Renal pelvis (tissue), 4 donors: Measurements from ENCODE around the gene SCTR. TPM values are rescaled to one million over a fixed set of nuclear protein-coding genes. Genes with fewer than 3 reads are reported as not detected.

Source experiments
- DNase-seq: peaks from one replicate; pipeline ENCODE4 v3.0.0-alpha.2; 2013
- polyA plus RNA-seq, 3 donors: library from polyadenylated mRNA; unstranded; fragments of 120-200 nt; gene quantifications; one replicate each; pipeline ENCODE4 v1.2.1, GENCODE V29; 2013; ENCODE audit not compliant: insufficient read length in 3 of 3

The SCTR gene
- polyA plus RNA-seq, 3 donors = 8.2 to 21.3 (median 21.2) TPM

- no peak for DNase-seq
Measured at GRCh38 chr2:119488245-119489214, 35.8 kb downstream of the SCTR start.

- DNase-seq = peak; percentile 58
Measured at GRCh38 chr2:119487434-119488244, 36.6 kb downstream of the SCTR start.

GRCh38 chr2:119486886-119487285 is 37.4 kb downstream of the SCTR start:
- no peak for DNase-seq

GRCh38 chr2:119486196-119486827 is 38.0 kb downstream of the SCTR start:
- no peak for DNase-seq

- no peak for DNase-seq
Measured at GRCh38 chr2:119485336-119486110, 38.8 kb downstream of the SCTR start.

- no peak for DNase-seq
Measured at GRCh38 chr2:119484834-119485233, 39.4 kb downstream of the SCTR start.

GRCh38 chr2:119483896-119484718 is 40.2 kb downstream of the SCTR start:
- DNase-seq = no peak

- no peak for DNase-seq
Measured at GRCh38 chr2:119483395-119483753, 40.9 kb downstream of the SCTR start.

GRCh38 chr2:119482481-119483394 is 41.5 kb downstream of the SCTR start:
- no peak for DNase-seq

- DNase-seq = no peak
Measured at GRCh38 chr2:119481501-119482455, 42.5 kb downstream of the SCTR start.

- no peak for DNase-seq
Measured at GRCh38 chr2:119480718-119481142, 43.6 kb downstream of the SCTR start.

GRCh38 chr2:119480184-119480583 is 44.1 kb downstream of the SCTR start:
- DNase-seq = no peak

GRCh38 chr2:119478978-119479295 is 45.3 kb downstream of the SCTR start:
- DNase-seq = no peak

GRCh38 chr2:119478188-119478977 is 45.9 kb downstream of the SCTR start:
- DNase-seq = no peak

- DNase-seq = no peak
Measured at GRCh38 chr2:119477113-119477505, 47.2 kb downstream of the SCTR start.

GRCh38 chr2:119476301-119477112 is 47.8 kb downstream of the SCTR start:
- DNase-seq = peak; percentile 44

GRCh38 chr2:119475857-119476244 is 48.4 kb downstream of the SCTR start:
- DNase-seq = no peak
